Hepatocyte (in vitro differentiated cells): ENCODE results near the gene ATXN7L1. TPM values are rescaled to one million over a fixed set of nuclear protein-coding genes. Genes with fewer than 3 reads are reported as not detected.

ENCODE experiments used
- DNase-seq: peaks from one replicate; pipeline ENCODE4 v3.0.0-alpha.2; 2016; ENCODE audit warnings: low spot score
- H2AFZ ChIP-seq: fragments of 200-600 bp; sonication (generic); 2 replicates; pipeline ENCODE4 v1.6.0; 2016; ENCODE audit warnings: antibody characterized with exemption, mild to moderate bottlenecking
- H3K27ac ChIP-seq: fragments of 200-600 bp; sonication (generic); 2 replicates; pipeline ENCODE4 v1.5.1; 2016; ENCODE audit warnings: mild to moderate bottlenecking
- H3K27me3 ChIP-seq: fragments of 200-600 bp; sonication (generic); 2 replicates; pipeline ENCODE4 v1.6.1; 2016
- H3K36me3 ChIP-seq: fragments of 200-600 bp; sonication (generic); replicated peaks from 2 replicates; pipeline ENCODE4 v1.5.1; 2016; ENCODE audit warnings: low read depth; ENCODE audit not compliant: insufficient read depth
- H3K4me1 ChIP-seq: fragments of 200-600 bp; sonication (generic); 2 replicates; pipeline ENCODE4 v1.5.1; 2016; ENCODE audit warnings: mild to moderate bottlenecking, moderate library complexity; ENCODE audit not compliant: insufficient read depth
- H3K4me2 ChIP-seq: fragments of 200-600 bp; sonication (generic); 2 replicates; pipeline ENCODE4 v1.6.0; 2016
- H3K4me3 ChIP-seq: fragments of 200-600 bp; sonication (generic); 2 replicates; pipeline ENCODE4 v1.5.1; 2016; ENCODE audit warnings: mild to moderate bottlenecking
- H3K79me2 ChIP-seq: fragments of 200-600 bp; sonication (generic); 2 replicates; pipeline ENCODE4 v1.6.0; 2017; ENCODE audit warnings: mild to moderate bottlenecking
- H3K9me2 ChIP-seq: fragments of 200-600 bp; sonication (generic); replicated peaks from 2 replicates; pipeline ENCODE4 v1.6.0; 2017; ENCODE audit warnings: mild to moderate bottlenecking; ENCODE audit not compliant: insufficient read depth
- H3K9me3 ChIP-seq: fragments of 200-600 bp; sonication (generic); 2 replicates; pipeline ENCODE4 v1.5.1; 2016; ENCODE audit warnings: low read depth, mild to moderate bottlenecking
- H4K20me1 ChIP-seq: fragments of 200-600 bp; sonication (generic); 2 replicates; pipeline ENCODE4 v1.6.0; 2016; ENCODE audit warnings: mild to moderate bottlenecking; ENCODE audit not compliant: insufficient read depth, poor library complexity, severe bottlenecking
- CTCF ChIP-seq: fragments of 200-600 bp; sonication (generic); IDR thresholded peaks from 2 replicates; pipeline ENCODE4 v1.5.1; 2016; ENCODE audit warnings: antibody characterized with exemption, mild to moderate bottlenecking; ENCODE audit not compliant: poor library complexity
- EZH2 ChIP-seq: fragments of 200-600 bp; sonication (generic); IDR thresholded peaks from 2 replicates; pipeline ENCODE4 v1.6.1; 2016; ENCODE audit warnings: antibody characterized with exemption, mild to moderate bottlenecking, borderline replicate concordance
- EZH2phosphoT487 ChIP-seq: fragments of 200-600 bp; sonication (generic); IDR thresholded peaks from one replicate; pipeline ENCODE4 v1.6.1; 2018; ENCODE audit warnings: antibody characterized with exemption, mild to moderate bottlenecking, low read depth, moderate library complexity; ENCODE audit not compliant: unreplicated experiment, severe bottlenecking
- WGBS: methylation state at CpG from one replicate; pipeline ENCODE4 v1.1.6; 2016; ENCODE audit warnings: low lambda C conversion rate; ENCODE audit errors: missing lambda C conversion rate; 5-methylcytosine and 5-hydroxymethylcytosine counted together
- polyA plus RNA-seq: library from polyadenylated mRNA; unstranded; fragments of >200 nt; fragmentation: Nextera tagmentation; extraction: Ambion mirVana; gene quantifications from 2 replicates; pipeline ENCODE4 v1.2.1, GENCODE V29; 2016
- total RNA-seq: library from RNA; depleted of rRNA; stranded (reverse); fragments of >200 nt; gene quantifications from 2 replicates; pipeline ENCODE4 v1.2.3, GENCODE V29; 2014

Gene ATXN7L1
- total and polyA plus RNA-seq, 2 experiments from 2014 or later, result 8.9 to 9.3 TPM

GRCh38 chr7:105861224-105861623 lies 15.2 kb downstream of the ATXN7L1 start:
- no peak overlapping the region for H3K4me2 ChIP-seq
- H3K9me3 ChIP-seq, result no peaks in the 10 kb centered on the region
- no peak overlapping the region for H3K4me3 ChIP-seq
- no peaks in the 10 kb centered on the region for H4K20me1 ChIP-seq
- DNase-seq, result no peak
- H3K27me3 ChIP-seq, result no peaks in the 10 kb centered on the region
- TF ChIP-seq CTCF, result no peak
- no peak for TF ChIP-seq EZH2
- no peak for TF ChIP-seq EZH2phosphoT487
- WGBS, result 76% methylated on average over 3 of the region's 5 CpGs
- no peaks in the 10 kb centered on the region for H3K9me2 ChIP-seq
- no peaks in the 10 kb centered on the region for H3K4me1 ChIP-seq
- no peak overlapping the region for H3K27ac ChIP-seq
- no peaks in the 10 kb centered on the region for H3K36me3 ChIP-seq
- peaks cover 4% of the 10 kb centered on the region for H3K79me2 ChIP-seq
- no peak overlapping the region for H2AFZ ChIP-seq

GRCh38 chr7:105860793-105861192 lies 15.6 kb downstream of the ATXN7L1 start:
- Histone ChIP-seq H4K20me1 (no peaks in the 10 kb centered on the region), H3K4me2 (no peak overlapping the region), H3K4me3 (no peak overlapping the region), H3K27ac (no peak overlapping the region), H3K79me2 (peaks cover 3% of the 10 kb centered on the region), H2AFZ (no peak overlapping the region), H3K36me3 (no peaks in the 10 kb centered on the region), H3K27me3 (no peaks in the 10 kb centered on the region), H3K9me2 (no peaks in the 10 kb centered on the region), H3K4me1 (no peaks in the 10 kb centered on the region), H3K9me3 (no peaks in the 10 kb centered on the region)
- WGBS, result 93% methylated on average over 8 of the region's 8 CpGs
- no peak for DNase-seq
- TF ChIP-seq CTCF (no peak), EZH2phosphoT487 (no peak), EZH2 (no peak)

- Histone ChIP-seq H2AFZ (no peak overlapping the region), H3K27me3 (no peaks in the 10 kb centered on the region), H3K36me3 (no peaks in the 10 kb centered on the region), H3K9me2 (no peaks in the 10 kb centered on the region), H3K4me1 (no peaks in the 10 kb centered on the region), H3K4me3 (no peak overlapping the region), H3K27ac (no peak overlapping the region), H3K9me3 (no peaks in the 10 kb centered on the region), H4K20me1 (peaks cover 4% of the 10 kb centered on the region), H3K79me2 (peaks cover 12% of the 10 kb centered on the region), H3K4me2 (no peak overlapping the region)
- TF ChIP-seq EZH2 (no peak), CTCF (no peak), EZH2phosphoT487 (no peak)
- DNase-seq, result no peak
- 75% methylated on average over 2 of the region's 2 CpGs for WGBS
These were observed 19.1 kb downstream of the ATXN7L1 start for GRCh38 chr7:105857009-105857952.
